ENCODE results near the gene CPT1B. TPM values are rescaled to one million over a fixed set of nuclear protein-coding genes. Genes with fewer than 3 reads are reported as not detected.

The CPT1B gene
- total and polyA plus RNA-seq, 2 donors (not counting 3 experiments of a cell fraction or from before 2014, with no cell fraction given), result 7.1 TPM

GRCh38 chr22:50595189-50595588 is 17.0 kb upstream of the CPT1B start:
- Histone ChIP-seq H3K9me1 (replicated peaks; ENCODE audit: control insufficient read depth, extremely low read depth, insufficient read depth, low read length) (no peaks in the 10 kb centered on the region), H3K27me3 (ENCODE audit: control insufficient read depth in 2 of 2, insufficient read depth in 2 of 2, low read length in 2 of 2) (peaks cover 7 to 15% of the 10 kb centered on the region in 2 experiments), H2AFZ (ENCODE audit: low read depth, low read length) (no peak overlapping the region), H3K9me3 (replicated peaks; ENCODE audit: control insufficient read depth, insufficient read depth, low read length) (no peaks in the 10 kb centered on the region), H3K4me2 (ENCODE audit: insufficient read depth, low read length) (no peak overlapping the region), H3K79me2 (ENCODE audit: control insufficient read depth, insufficient read depth, low read length) (no peaks in the 10 kb centered on the region), H3K4me1 (ENCODE audit: control insufficient read depth, extremely low read depth, insufficient read depth, low read length) (no peaks in the 10 kb centered on the region), H3K36me3 (ENCODE audit: control insufficient read depth in 2 of 2, extremely low read depth in 1 of 2, insufficient read depth in 2 of 2, low read length in 2 of 2) (no peaks in the 10 kb centered on the region), H4K20me1 (replicated peaks; ENCODE audit: control insufficient read depth, extremely low read depth, insufficient read depth, low read length) (no peaks in the 10 kb centered on the region), H3K27ac (ENCODE audit: insufficient read depth, low read depth, low read length) (no peak overlapping the region), H3K9ac (replicated peaks; ENCODE audit: extremely low read depth, insufficient read depth, low read length) (no peak overlapping the region), H3K4me3 (replicated peaks in 1 of 3; ENCODE audit: insufficient read depth in 1 of 3, low read depth in 1 of 3, low read length in 3 of 3) (no peak overlapping the region)
- ChIA-PET POLR2A (no interaction called here), CTCF (no interaction called here)
- no peak for DNase-seq (ENCODE audit: low read depth, low spot score)
- dilution Hi-C loops (cut with MboI; ENCODE audit: extremely low pct_ligation_motif_present, low sequenced_read_pairs), result no loop called here
- no peak for FAIRE-seq
- intact Hi-C loops (cut with micrococcal nuclease), result no loop called here
- TF ChIP-seq MAX (IDR thresholded peaks at IDR 0.05; ENCODE audit: insufficient read depth, insufficient read length) (no peak), JUN (IDR thresholded peaks at IDR 0.05; ENCODE audit: borderline replicate concordance, insufficient read depth, insufficient read length, low read depth) (no peak), CTCF (IDR thresholded peaks at IDR 0.05; ENCODE audit: extremely low read depth in 1 of 2, insufficient read depth in 1 of 2, low read depth in 1 of 2, low read length in 2 of 2) (no peak), GATA2 (IDR thresholded peaks at IDR 0.05; ENCODE audit: insufficient read depth, insufficient read length, low read depth, low read length) (no peak), POLR2AphosphoS5 (IDR thresholded peaks at IDR 0.05; ENCODE audit: insufficient read depth, low read depth, low read length) (no peak), MYC (IDR thresholded peaks at IDR 0.05; ENCODE audit: low read depth, low read length) (no peak), POLR2A (IDR thresholded peaks at IDR 0.05; ENCODE audit: low read depth, low read length) (no peak), EZH2 (IDR thresholded peaks at IDR 0.05; ENCODE audit: borderline replicate concordance, low read depth, low read length, severe bottlenecking) (no peak), FOS (IDR thresholded peaks at IDR 0.05; ENCODE audit: borderline replicate concordance, insufficient read depth, low read length) (no peak)
- BruUV-seq (replicated peaks), result no TSS peak

Data from endothelial cell of umbilical vein (primary cell).